WTC11 (cell line): ENCODE measurements around the gene NDUFA13. TPM values are rescaled to one million over a fixed set of nuclear protein-coding genes. Genes with fewer than 3 reads are reported as not detected.

Source experiments
- ATAC-seq: fragments of 200-7000 bp; cut with Tn5 transposase; 2 replicates; pipeline ENCODE4 v1.10.0; 2021; ENCODE audit warnings: mild to moderate bottlenecking, moderate library complexity
- CTCF ChIA-PET: fragments of 300-600 bp; sonication (Branson Sonifier 250); formaldehyde crosslinking; loops from one replicate; lab custom pipeline; 2021; ENCODE audit warnings: antibody characterized with exemption; lab: Charles Lee
- POLR2A ChIA-PET: fragments of 350-600 bp; sonication (Branson Sonifier 250); formaldehyde crosslinking; loops from one replicate; lab custom pipeline; 2021; ENCODE audit warnings: antibody characterized with exemption; lab: Charles Lee
- DNase-seq: peaks from one replicate; pipeline ENCODE4 v3.0.0; 2021; ENCODE audit warnings: low spot score
- H3K27ac Mint-ChIP-seq: 2 replicates; pipeline ENCODE4 v1.8.0; 2021; ENCODE audit warnings: mixed read lengths
- H3K27me3 Mint-ChIP-seq: 2 replicates; pipeline ENCODE4 v1.8.0; 2021; ENCODE audit warnings: low read depth, mild to moderate bottlenecking, moderate library complexity, mixed read lengths
- H3K36me3 Mint-ChIP-seq: 2 replicates; pipeline ENCODE4 v1.8.0; 2021; ENCODE audit warnings: mixed read lengths
- H3K4me1 Mint-ChIP-seq: 2 replicates; pipeline ENCODE4 v1.8.0; 2022; ENCODE audit warnings: mixed read lengths
- H3K4me3 Mint-ChIP-seq: 2 replicates; pipeline ENCODE4 v1.8.0; 2021; ENCODE audit warnings: mild to moderate bottlenecking, moderate library complexity, mixed read lengths
- H3K9me3 Mint-ChIP-seq: 2 replicates; pipeline ENCODE4 v1.8.0; 2021; ENCODE audit warnings: mixed read lengths
- CTCF ChIP-seq: fragments of 200-600 bp; IDR thresholded peaks from 2 replicates; pipeline ENCODE4 v1.8.0; 2022; ENCODE audit warnings: antibody characterized with exemption
- ERG ChIP-seq: fragments of 250-450 bp; sonication (Bioruptor Pico); IDR thresholded peaks from 2 replicates; pipeline ENCODE4 v1.8.0; 2021; ENCODE audit warnings: mild to moderate bottlenecking
- FOXP4 ChIP-seq: sonication (generic); formaldehyde crosslinking; IDR thresholded peaks from 2 replicates; pipeline ENCODE4 v1.8.0; 2022; ENCODE audit warnings: mild to moderate bottlenecking, missing genetic modification reagents
- GABPB1 ChIP-seq: sonication (generic); formaldehyde crosslinking; IDR thresholded peaks from 2 replicates; pipeline ENCODE4 v1.8.1; 2023; ENCODE audit warnings: mild to moderate bottlenecking, missing genetic modification reagents
- HMGXB4 ChIP-seq: sonication (generic); formaldehyde crosslinking; IDR thresholded peaks from 2 replicates; pipeline ENCODE4 v1.8.1; 2023; ENCODE audit warnings: mild to moderate bottlenecking, moderate library complexity, missing genetic modification reagents
- MXD4 ChIP-seq: fragments of 250-450 bp; sonication (Bioruptor Pico); IDR thresholded peaks from 2 replicates; pipeline ENCODE4 v1.8.0; 2021; ENCODE audit warnings: mild to moderate bottlenecking, moderate library complexity, borderline replicate concordance
- ZNF317 ChIP-seq: sonication (generic); formaldehyde crosslinking; IDR thresholded peaks from 2 replicates; pipeline ENCODE4 v1.8.1; 2023; ENCODE audit warnings: low read depth, mild to moderate bottlenecking, moderate library complexity, missing genetic modification reagents, borderline replicate concordance
- total RNA-seq: library from RNA; stranded (reverse); gene quantifications from 3 replicates; pipeline ENCODE4 v1.2.3, GENCODE V29; 2021
- TF ChIP-seq, protein P1 (sequence below): sonication (generic); formaldehyde crosslinking; IDR thresholded peaks from 2 replicates; pipeline ENCODE4 v1.8.1; 2022; ENCODE audit warnings: mild to moderate bottlenecking, missing genetic modification reagents, moderate library complexity, borderline replicate concordance
- TF ChIP-seq, protein P2 (sequence below): sonication (generic); formaldehyde crosslinking; IDR thresholded peaks from 2 replicates; pipeline ENCODE4 v1.8.0; 2022; ENCODE audit warnings: mild to moderate bottlenecking, missing genetic modification reagents
- TF ChIP-seq, protein P3 (sequence below): fragments of 250-450 bp; sonication (Bioruptor Pico); IDR thresholded peaks from 2 replicates; pipeline ENCODE4 v1.9.0; 2021; ENCODE audit warnings: moderate library complexity, mild to moderate bottlenecking, inconsistent platforms, borderline replicate concordance
- TF ChIP-seq, protein P4 (sequence below): sonication (generic); formaldehyde crosslinking; conservative IDR thresholded peaks from 2 replicates; pipeline ENCODE4 v1.8.1; 2022; ENCODE audit warnings: mild to moderate bottlenecking, missing genetic modification reagents
- TF ChIP-seq, protein P5 (sequence below): sonication (generic); formaldehyde crosslinking; IDR thresholded peaks from 2 replicates; pipeline ENCODE4 v1.8.0; 2022; ENCODE audit warnings: mild to moderate bottlenecking, missing genetic modification reagents
- TF ChIP-seq, protein P6 (sequence below): sonication (generic); formaldehyde crosslinking; IDR thresholded peaks from 2 replicates; pipeline ENCODE4 v1.8.1; 2023; ENCODE audit warnings: mild to moderate bottlenecking, missing genetic modification reagents, moderate library complexity
- TF ChIP-seq, protein P7 (sequence below): sonication (generic); formaldehyde crosslinking; IDR thresholded peaks from 2 replicates; pipeline ENCODE4 v1.8.0; 2023; ENCODE audit warnings: missing genetic modification reagents
- TF ChIP-seq, protein P8 (sequence below): sonication (generic); formaldehyde crosslinking; IDR thresholded peaks from 2 replicates; pipeline ENCODE4 v1.8.0; 2022; ENCODE audit warnings: mild to moderate bottlenecking, missing genetic modification reagents

The NDUFA13 gene
- total RNA-seq, 1 experiment from 2014 or later, result 519 TPM

DNA sequence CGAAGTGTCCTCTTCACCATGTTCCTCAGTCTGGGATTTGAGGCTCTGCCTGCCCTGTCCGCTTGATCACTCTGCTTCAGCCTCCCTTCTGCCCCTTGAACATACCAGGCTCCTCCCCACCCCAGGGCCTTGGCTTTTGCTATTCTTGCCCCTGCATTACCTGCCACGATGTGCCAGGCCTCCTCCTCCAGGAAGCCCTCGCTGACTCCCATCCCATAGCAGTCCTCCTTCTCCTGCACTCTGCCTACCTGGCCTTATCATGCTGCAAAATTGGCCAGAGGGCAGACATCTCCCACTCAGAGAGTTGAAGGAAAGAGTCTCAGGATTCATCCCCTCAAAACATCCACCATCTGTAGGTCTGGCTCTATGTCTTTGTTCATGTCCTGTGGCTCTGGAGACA is 14.9 kb downstream of the NDUFA13 start:
- H3K4me1 Mint-ChIP-seq, result peaks cover 21% of the 10 kb centered on the region
- no peaks in the 10 kb centered on the region for H3K9me3 Mint-ChIP-seq
- TF ChIP-seq, protein P1, sequence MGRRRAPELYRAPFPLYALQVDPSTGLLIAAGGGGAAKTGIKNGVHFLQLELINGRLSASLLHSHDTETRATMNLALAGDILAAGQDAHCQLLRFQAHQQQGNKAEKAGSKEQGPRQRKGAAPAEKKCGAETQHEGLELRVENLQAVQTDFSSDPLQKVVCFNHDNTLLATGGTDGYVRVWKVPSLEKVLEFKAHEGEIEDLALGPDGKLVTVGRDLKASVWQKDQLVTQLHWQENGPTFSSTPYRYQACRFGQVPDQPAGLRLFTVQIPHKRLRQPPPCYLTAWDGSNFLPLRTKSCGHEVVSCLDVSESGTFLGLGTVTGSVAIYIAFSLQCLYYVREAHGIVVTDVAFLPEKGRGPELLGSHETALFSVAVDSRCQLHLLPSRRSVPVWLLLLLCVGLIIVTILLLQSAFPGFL (CRISPR knock-in tag), result no peak
- no peak for TF ChIP-seq ZNF317
- no peak for TF ChIP-seq GABPB1 (CRISPR knock-in tag)
- TF ChIP-seq ERG (CRISPR knock-in tag), result no peak
- no peak for TF ChIP-seq MXD4 (CRISPR knock-in tag)
- TF ChIP-seq, protein P2, sequence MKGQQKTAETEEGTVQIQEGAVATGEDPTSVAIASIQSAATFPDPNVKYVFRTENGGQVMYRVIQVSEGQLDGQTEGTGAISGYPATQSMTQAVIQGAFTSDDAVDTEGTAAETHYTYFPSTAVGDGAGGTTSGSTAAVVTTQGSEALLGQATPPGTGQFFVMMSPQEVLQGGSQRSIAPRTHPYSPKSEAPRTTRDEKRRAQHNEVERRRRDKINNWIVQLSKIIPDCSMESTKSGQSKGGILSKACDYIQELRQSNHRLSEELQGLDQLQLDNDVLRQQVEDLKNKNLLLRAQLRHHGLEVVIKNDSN (CRISPR knock-in tag), result no peak
- no peak for TF ChIP-seq FOXP4 (CRISPR knock-in tag)
- TF ChIP-seq, protein P3, sequence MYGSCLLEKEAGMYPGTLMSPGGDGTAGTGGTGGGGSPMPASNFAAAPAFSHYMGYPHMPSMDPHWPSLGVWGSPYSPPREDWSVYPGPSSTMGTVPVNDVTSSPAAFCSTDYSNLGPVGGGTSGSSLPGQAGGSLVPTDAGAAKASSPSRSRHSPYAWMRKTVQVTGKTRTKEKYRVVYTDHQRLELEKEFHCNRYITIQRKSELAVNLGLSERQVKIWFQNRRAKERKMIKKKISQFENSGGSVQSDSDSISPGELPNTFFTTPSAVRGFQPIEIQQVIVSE (CRISPR knock-in tag), result no peak
- no peak for TF ChIP-seq CTCF
- no peak for TF ChIP-seq HMGXB4 (CRISPR knock-in tag)
- TF ChIP-seq, protein P4, sequence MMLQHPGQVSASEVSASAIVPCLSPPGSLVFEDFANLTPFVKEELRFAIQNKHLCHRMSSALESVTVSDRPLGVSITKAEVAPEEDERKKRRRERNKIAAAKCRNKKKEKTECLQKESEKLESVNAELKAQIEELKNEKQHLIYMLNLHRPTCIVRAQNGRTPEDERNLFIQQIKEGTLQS (CRISPR knock-in tag), result no peak
- TF ChIP-seq, protein P5, sequence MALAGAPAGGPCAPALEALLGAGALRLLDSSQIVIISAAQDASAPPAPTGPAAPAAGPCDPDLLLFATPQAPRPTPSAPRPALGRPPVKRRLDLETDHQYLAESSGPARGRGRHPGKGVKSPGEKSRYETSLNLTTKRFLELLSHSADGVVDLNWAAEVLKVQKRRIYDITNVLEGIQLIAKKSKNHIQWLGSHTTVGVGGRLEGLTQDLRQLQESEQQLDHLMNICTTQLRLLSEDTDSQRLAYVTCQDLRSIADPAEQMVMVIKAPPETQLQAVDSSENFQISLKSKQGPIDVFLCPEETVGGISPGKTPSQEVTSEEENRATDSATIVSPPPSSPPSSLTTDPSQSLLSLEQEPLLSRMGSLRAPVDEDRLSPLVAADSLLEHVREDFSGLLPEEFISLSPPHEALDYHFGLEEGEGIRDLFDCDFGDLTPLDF (CRISPR knock-in tag), result no peak
- TF ChIP-seq, protein P6, sequence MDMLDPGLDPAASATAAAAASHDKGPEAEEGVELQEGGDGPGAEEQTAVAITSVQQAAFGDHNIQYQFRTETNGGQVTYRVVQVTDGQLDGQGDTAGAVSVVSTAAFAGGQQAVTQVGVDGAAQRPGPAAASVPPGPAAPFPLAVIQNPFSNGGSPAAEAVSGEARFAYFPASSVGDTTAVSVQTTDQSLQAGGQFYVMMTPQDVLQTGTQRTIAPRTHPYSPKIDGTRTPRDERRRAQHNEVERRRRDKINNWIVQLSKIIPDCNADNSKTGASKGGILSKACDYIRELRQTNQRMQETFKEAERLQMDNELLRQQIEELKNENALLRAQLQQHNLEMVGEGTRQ (CRISPR knock-in tag), result no peak
- TF ChIP-seq, protein P7, sequence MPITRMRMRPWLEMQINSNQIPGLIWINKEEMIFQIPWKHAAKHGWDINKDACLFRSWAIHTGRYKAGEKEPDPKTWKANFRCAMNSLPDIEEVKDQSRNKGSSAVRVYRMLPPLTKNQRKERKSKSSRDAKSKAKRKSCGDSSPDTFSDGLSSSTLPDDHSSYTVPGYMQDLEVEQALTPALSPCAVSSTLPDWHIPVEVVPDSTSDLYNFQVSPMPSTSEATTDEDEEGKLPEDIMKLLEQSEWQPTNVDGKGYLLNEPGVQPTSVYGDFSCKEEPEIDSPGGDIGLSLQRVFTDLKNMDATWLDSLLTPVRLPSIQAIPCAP (CRISPR knock-in tag), result no peak
- TF ChIP-seq, protein P8, sequence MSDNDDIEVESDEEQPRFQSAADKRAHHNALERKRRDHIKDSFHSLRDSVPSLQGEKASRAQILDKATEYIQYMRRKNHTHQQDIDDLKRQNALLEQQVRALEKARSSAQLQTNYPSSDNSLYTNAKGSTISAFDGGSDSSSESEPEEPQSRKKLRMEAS (CRISPR knock-in tag), result no peak
- TF ChIP-seq, all 79 proteins: peak for 0
- Mint-ChIP-seq H3K36me3 (peaks cover 3% of the 10 kb centered on the region; the same call in 1 of the 2 replicates), H3K4me3 (no peak overlapping the region), H3K27me3 (no peaks in the 10 kb centered on the region; the same call in 1 of the 2 replicates), H3K27ac (no peak overlapping the region)
- ChIA-PET POLR2A (no interaction called here), CTCF (interaction anchor here (0.5 to 14.4 kb wide), 10 partner anchors 10 to 594 kb away, joined by 3 to 408 read pairs (median 6); partner anchors contain the start of genes GATAD2A, GMIP and PBX4)
- ATAC-seq, result no peak
- DNase-seq, result no peak
